Thoracic aorta (tissue), 2 donors: Measurements from ENCODE around the gene SERTAD2. TPM values are rescaled to one million over a fixed set of nuclear protein-coding genes. Genes with fewer than 3 reads are reported as not detected.

Source experiments
- ATAC-seq: fragments of 150-250 bp; one replicate; pipeline ENCODE4 v1.8.0; 2017; ENCODE audit warnings: low read depth; ENCODE audit not compliant: insufficient number of reproducible peaks, low FRiP score
- DNase-seq: peaks from one replicate; pipeline ENCODE4 v3.0.0-alpha.2; 2020; ENCODE audit warnings: low spot score
- H3K27ac ChIP-seq, 2 donors: fragments of 200-600 bp; sonication (generic); 1 replicate in 1 of 2; 2 replicates in 1 of 2; pipeline ENCODE4 v1.5.1; 2016; ENCODE audit warnings: mild to moderate bottlenecking in 2 of 2, moderate library complexity in 2 of 2
- H3K27me3 ChIP-seq: fragments of 200-600 bp; sonication (generic); replicated peaks from 2 replicates; pipeline ENCODE4 v1.6.0; 2016; ENCODE audit warnings: mild to moderate bottlenecking; ENCODE audit not compliant: insufficient read depth
- H3K36me3 ChIP-seq: fragments of 200-600 bp; sonication (generic); one replicate; pipeline ENCODE4 v1.5.1; 2016
- H3K4me1 ChIP-seq, 2 donors: fragments of 200-600 bp; sonication (generic); 1 replicate in 1 of 2; 2 replicates in 1 of 2; pipeline versions ENCODE4 v1.5.1 to v1.6.0; 2016; ENCODE audit warnings: low read depth in 2 of 2, mild to moderate bottlenecking in 1 of 2; ENCODE audit not compliant: control insufficient read depth in 1 of 2
- H3K4me3 ChIP-seq: fragments of 200-600 bp; sonication (generic); 2 replicates; pipeline ENCODE4 v1.5.1; 2016; ENCODE audit warnings: mild to moderate bottlenecking
- H3K9me3 ChIP-seq: fragments of 200-600 bp; sonication (generic); 2 replicates; pipeline ENCODE4 v1.5.1; 2016
- CTCF ChIP-seq: fragments of 200-600 bp; sonication (generic); IDR thresholded peaks from one replicate; pipeline ENCODE4 v1.5.1; 2019; ENCODE audit warnings: antibody characterized with exemption
- total RNA-seq, 2 donors: library from RNA; depleted of rRNA; stranded (reverse); fragments of >200 nt; gene quantifications; one replicate each; pipeline versions ENCODE4 v1.1.0 to v1.2.3, GENCODE V29; 2016

The SERTAD2 gene
- total RNA-seq, 2 donors from 2014 or later: 17.9 to 31.9 TPM

DNA sequence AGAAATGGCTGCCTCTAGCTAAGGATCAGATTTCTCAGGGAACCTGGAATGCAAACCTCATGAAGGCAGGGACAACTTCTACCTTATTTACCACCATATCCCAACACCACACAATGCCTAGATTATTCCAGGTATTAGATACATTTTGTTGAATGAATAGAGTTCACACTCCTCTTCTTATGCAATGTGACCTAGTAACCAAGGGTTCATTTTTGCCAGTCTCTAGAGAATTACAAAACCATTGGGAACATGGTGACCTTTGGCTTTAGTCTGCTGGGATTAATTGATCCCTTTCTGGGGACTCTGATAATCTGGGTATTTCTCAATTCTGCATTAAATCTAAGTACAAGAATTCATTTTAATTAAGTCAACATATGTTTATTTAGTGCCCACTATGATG, 35.2 kb upstream of the SERTAD2 start:
- TF ChIP-seq CTCF: no peak
- H3K36me3 ChIP-seq: no peaks in the 10 kb centered on the region
- no peak overlapping the region for H3K4me3 ChIP-seq
- H3K9me3 ChIP-seq: no peaks in the 10 kb centered on the region
- DNase-seq: no peak
- no peaks in the 10 kb centered on the region for H3K4me1 ChIP-seq
- no peak overlapping the region for H3K27ac ChIP-seq
- no peak for ATAC-seq
- no peaks in the 10 kb centered on the region for H3K27me3 ChIP-seq

- Histone ChIP-seq H3K4me1 (no peaks in the 10 kb centered on the region), H3K27me3 (no peaks in the 10 kb centered on the region), H3K4me3 (no peak overlapping the region), H3K36me3 (no peaks in the 10 kb centered on the region), H3K9me3 (no peaks in the 10 kb centered on the region), H3K27ac (no peak overlapping the region)
- ATAC-seq (no peak), DNase-seq (no peak)
- no peak for TF ChIP-seq CTCF
These were observed 32.7 kb upstream of the SERTAD2 start for GRCh38 chr2:64686283-64686956.

DNA sequence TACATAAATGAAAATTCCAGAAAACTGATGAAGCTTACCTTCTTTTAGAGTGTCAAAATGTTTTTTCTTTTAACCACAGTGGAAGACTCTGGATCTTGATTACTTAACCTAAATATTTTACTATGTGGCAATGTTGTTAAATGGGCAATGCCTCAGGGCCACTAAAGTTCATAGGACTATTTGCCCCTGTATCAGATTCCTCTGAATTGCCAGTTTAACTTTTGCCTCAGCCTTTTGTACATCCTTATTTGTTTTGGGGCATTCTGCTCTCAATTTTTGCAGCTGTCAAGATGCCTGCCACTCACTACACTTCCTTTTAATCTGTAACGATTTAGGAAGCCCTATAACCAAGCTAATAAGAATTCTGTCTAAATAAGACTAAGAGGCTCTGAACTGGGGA, 31.7 kb upstream of the SERTAD2 start:
- no peak overlapping the region for H3K4me3 ChIP-seq
- H3K27ac ChIP-seq: no peak overlapping the region
- ATAC-seq (no peak), DNase-seq (no peak)
- H3K9me3 ChIP-seq: no peaks in the 10 kb centered on the region
- no peak for TF ChIP-seq CTCF
- no peaks in the 10 kb centered on the region for H3K36me3 ChIP-seq
- H3K4me1 ChIP-seq: no peaks in the 10 kb centered on the region
- no peaks in the 10 kb centered on the region for H3K27me3 ChIP-seq

DNA sequence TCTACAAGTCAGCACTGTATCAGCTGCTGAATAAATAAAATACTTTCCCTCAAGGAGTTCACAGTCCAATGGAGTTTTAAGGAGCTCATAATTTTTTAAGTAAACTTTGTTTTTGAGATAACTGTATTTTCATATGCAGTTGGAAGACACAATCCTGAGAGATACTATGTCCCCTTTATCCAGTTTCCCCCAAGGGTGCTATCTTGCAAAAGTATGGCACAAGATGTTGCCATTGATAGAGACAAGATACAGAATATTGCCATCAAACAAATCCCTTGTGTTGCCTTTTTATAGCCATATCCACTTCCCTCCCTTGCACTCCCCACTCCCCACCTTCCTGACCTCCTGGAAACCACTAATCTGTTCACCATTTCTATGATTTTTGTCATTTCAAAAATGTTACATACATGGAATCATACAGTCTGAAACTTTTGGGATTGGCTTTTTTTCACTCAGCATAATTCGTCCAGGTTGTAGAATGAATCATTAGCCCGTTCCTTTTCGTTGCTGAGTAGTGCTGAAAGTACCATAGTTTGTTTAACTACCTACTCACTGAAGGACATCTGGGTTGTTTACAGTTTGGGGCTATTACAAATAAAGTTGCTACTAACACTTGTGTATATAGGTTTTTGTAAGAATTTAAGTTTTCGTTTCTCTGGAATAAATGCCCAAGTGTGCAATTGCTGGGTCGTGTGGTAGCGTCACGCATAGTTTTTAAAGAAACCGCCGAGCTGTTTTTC, 30.2 kb upstream of the SERTAD2 start:
- Histone ChIP-seq H3K36me3 (no peaks in the 10 kb centered on the region), H3K27me3 (no peaks in the 10 kb centered on the region), H3K9me3 (no peaks in the 10 kb centered on the region), H3K4me3 (no peak overlapping the region), H3K4me1 (peaks cover 0 to 11% of the 10 kb centered on the region in 2 donors), H3K27ac (no peak overlapping the region)
- DNase-seq: no peak
- ATAC-seq: no peak
- TF ChIP-seq CTCF: no peak

GRCh38 chr2:64681479-64681967, 27.8 kb upstream of the SERTAD2 start:
- no peak for TF ChIP-seq CTCF
- H3K4me3 ChIP-seq: no peak overlapping the region

More at GRCh38 chr2:64681479-64681967, 27.8 kb upstream of the SERTAD2 start:
- Histone ChIP-seq H3K36me3 (no peaks in the 10 kb centered on the region), H3K4me1 (peaks cover 0 to 16% of the 10 kb centered on the region in 2 donors), H3K27me3 (no peaks in the 10 kb centered on the region), H3K9me3 (no peaks in the 10 kb centered on the region), H3K27ac (no peak overlapping the region)
- DNase-seq: no peak
- ATAC-seq: no peak
